ENCODE measurements around the gene CCDC71. TPM values are rescaled to one million over a fixed set of nuclear protein-coding genes. Genes with fewer than 3 reads are reported as not detected.

The CCDC71 gene
- total RNA-seq, 2 donors from 2014 or later = 16.7 to 25.2 TPM

DNA sequence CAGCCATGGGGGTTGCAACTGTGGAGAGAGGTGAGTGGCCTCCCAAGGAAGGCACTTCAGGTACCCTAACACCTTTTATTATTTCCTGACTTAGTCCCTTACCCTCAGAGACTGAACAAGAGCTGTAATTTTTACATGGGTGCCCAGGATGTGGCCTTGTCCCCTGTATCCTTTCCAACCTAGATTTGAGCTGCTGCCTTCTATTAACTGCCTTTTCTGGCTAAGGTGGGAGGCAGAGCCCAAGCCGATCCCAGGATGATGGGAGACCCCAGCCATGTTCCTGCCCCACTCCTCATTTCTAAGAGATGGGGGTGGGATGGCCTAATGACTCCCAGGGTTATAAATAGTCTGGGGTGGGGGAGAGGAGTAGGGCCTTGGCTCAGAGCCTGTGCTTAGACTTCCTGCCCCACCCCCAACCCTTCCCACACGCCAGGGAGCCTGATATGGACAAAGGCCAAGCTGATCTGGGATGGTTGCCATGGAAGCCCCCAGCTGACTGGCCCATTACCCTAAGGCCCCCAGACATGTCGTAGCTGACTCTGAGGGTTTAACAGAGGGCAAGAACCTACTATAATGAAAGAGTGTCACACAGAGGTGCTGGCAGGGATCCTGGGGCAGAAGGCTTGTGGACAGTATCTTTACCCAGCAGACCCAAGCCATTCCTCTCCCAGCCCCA, 7.1 kb upstream of the CCDC71 start:
- peaks cover 0 to 75% of the 10 kb centered on the region in 2 donors for H3K4me1 ChIP-seq
- H3K9me3 ChIP-seq = no peaks in the 10 kb centered on the region
- peak overlapping the region; percentile 87 to 93 for H3K27ac ChIP-seq
- DNase-seq (ENCODE audit: low spot score) = peak; percentile 67
- TF ChIP-seq, protein P1, sequence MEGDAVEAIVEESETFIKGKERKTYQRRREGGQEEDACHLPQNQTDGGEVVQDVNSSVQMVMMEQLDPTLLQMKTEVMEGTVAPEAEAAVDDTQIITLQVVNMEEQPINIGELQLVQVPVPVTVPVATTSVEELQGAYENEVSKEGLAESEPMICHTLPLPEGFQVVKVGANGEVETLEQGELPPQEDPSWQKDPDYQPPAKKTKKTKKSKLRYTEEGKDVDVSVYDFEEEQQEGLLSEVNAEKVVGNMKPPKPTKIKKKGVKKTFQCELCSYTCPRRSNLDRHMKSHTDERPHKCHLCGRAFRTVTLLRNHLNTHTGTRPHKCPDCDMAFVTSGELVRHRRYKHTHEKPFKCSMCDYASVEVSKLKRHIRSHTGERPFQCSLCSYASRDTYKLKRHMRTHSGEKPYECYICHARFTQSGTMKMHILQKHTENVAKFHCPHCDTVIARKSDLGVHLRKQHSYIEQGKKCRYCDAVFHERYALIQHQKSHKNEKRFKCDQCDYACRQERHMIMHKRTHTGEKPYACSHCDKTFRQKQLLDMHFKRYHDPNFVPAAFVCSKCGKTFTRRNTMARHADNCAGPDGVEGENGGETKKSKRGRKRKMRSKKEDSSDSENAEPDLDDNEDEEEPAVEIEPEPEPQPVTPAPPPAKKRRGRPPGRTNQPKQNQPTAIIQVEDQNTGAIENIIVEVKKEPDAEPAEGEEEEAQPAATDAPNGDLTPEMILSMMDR (IDR thresholded peaks at IDR 0.05) = no peak
- no peaks in the 10 kb centered on the region for H3K27me3 ChIP-seq
- peaks cover 24% of the 10 kb centered on the region for H3K36me3 ChIP-seq
- H3K4me3 ChIP-seq = peak overlapping the region; percentile 73 to 78

DNA sequence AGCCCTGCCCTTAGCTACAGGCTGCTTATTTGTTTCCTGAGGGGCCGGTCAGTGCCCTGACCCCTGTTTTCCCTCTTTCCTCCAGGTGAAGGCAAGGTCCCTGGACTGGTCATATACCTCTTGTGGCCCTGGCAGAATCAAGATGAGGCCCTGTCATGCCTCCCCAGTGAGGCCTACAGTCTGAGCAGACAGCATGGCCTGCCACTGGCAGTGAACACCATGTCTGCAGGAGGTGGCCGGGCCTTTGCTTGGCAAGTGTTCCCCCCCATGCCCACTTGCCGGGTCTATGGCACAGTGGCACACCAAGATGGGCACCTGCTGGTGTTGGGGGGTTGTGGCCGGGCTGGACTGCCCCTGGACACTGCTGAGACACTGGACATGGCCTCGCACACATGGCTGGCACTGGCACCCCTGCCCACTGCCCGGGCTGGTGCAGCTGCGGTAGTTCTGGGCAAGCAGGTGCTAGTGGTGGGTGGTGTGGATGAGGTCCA, 6.5 kb upstream of the CCDC71 start:
- Histone ChIP-seq H3K27me3 (no peaks in the 10 kb centered on the region), H3K4me3 (peak overlapping the region; percentile 73 to 78), H3K4me1 (peaks cover 0 to 69% of the 10 kb centered on the region in 2 donors), H3K27ac (peak overlapping the region; percentile 87 to 93), H3K36me3 (peaks cover 24% of the 10 kb centered on the region), H3K9me3 (no peaks in the 10 kb centered on the region)
- TF ChIP-seq, protein P1 (IDR thresholded peaks at IDR 0.05) = no peak
- DNase-seq (ENCODE audit: low spot score) = no peak

DNA sequence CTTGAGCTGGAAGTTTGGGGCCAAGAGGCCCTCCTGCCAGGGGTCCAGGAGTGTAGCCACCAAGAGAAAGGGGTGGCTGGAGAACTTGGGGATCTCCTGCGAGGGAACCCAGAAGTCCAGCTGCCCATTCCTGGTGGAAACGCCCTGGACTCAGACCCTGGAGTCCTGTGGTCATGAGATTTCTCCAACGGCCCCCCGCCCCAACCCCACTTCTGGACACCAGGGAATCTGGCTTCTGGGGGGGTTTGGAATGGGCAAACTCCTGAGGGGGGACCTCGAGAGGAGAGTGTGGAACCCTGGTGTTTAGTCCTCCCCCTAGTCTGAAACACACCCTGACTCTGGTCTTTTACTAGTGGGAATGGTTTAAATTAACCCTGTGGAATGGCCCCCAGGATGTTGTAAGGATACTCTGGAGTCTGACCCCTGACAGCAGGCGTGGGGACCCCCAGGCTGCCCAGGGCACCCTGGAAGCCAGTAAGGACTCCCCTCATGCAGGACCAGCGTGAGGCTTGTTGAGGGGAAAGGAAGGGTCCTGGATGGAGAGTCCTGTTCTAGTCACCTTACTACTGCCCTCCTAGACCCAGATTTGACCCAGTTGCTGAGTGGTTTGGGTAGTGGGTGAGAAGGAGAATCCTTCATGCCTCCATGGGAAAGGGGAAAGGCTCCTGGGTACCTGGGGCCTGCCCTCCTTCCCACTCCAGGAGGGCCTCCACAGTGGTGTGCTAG, 5.8 kb upstream of the CCDC71 start:
- Histone ChIP-seq H3K4me1 (peaks cover 0 to 62% of the 10 kb centered on the region in 2 donors), H3K9me3 (no peaks in the 10 kb centered on the region), H3K27ac (peak overlapping the region; percentile 87 to 93), H3K36me3 (peaks cover 24% of the 10 kb centered on the region), H3K4me3 (peak overlapping the region; percentile 73 to 78), H3K27me3 (no peaks in the 10 kb centered on the region)
- TF ChIP-seq, protein P1 (IDR thresholded peaks at IDR 0.05) = no peak
- peak; percentile 59 for DNase-seq (ENCODE audit: low spot score)

DNA sequence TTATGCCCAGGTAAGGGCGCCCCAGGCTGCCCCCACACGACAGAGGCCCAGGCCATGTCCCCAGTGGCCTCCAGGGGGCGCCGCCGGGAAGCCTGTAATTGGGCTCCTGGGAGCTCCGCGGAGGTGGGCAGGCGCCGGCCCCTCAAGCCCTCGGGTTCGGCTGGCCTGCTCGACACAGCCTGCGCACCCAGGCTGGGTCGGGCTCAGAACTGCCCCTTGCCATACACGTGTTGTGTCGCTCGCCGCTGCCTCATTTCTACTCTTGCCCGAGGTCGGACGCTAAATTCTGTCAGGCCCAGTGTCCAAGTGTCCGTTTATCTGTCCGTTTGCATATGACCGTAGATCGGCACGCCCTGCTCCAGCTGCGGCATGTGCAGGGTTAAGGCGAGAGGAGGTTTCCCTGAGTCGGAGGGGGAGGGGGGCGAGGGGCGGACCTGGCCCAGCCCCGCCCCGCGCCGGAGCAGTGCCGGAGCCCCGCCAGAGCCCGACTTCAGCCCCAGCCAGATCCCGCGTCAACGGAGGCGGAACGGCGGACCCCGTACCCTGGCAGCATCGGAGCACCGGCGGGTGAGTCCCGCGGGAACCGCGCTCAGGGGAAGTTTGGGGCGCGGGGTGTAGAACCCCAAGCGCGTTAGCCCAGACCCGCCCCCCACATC, 5.1 kb upstream of the CCDC71 start, which contains the start of gene KLHDC8B:
Gene KLHDC8B (plus strand): TSS at position 480 of the 656 bp plus-strand sequence. CDS start 1,172 bp downstream, outside the sequence.
- H3K9me3 ChIP-seq = no peaks in the 10 kb centered on the region
- peaks cover 21% of the 10 kb centered on the region for H3K36me3 ChIP-seq
- H3K27me3 ChIP-seq = no peaks in the 10 kb centered on the region
- peaks cover 0 to 62% of the 10 kb centered on the region in 2 donors for H3K4me1 ChIP-seq
- TF ChIP-seq, protein P1 (IDR thresholded peaks at IDR 0.05) = peak; percentile 90 to 99
- peak within 1 kb of the TSS; percentile 87 to 93 for H3K27ac ChIP-seq
- peak within 1 kb of the TSS; percentile 73 to 78 for H3K4me3 ChIP-seq
- peak; percentile 88 for DNase-seq (ENCODE audit: low spot score)

DNA sequence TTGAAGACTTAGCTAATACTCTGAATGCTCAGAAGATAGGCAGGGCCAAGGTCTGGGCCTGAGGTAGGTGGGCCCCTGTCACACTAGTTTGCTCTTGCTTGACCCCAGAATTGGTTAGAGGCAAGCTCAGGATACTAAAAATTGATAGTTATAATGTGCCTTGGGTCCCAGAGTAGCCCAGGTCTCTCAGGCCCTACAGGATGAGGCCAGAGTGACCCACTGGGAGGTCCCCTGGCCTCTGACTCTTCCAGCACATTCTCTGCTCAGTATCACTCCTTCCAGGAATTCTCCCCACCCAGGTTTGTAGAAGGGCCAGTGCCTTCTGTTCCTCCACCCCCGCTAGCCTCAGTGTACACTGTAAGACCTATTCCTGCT, 4.6 kb upstream of the CCDC71 start:
- DNase-seq (ENCODE audit: low spot score) = no peak
- H3K4me1 ChIP-seq = peaks cover 0 to 58% of the 10 kb centered on the region in 2 donors

More for the DNA sequence above, 4.6 kb upstream of the CCDC71 start:
- Histone ChIP-seq H3K27ac (peak overlapping the region; percentile 87 to 93), H3K36me3 (peaks cover 16% of the 10 kb centered on the region), H3K9me3 (no peaks in the 10 kb centered on the region), H3K4me3 (peak overlapping the region; percentile 73 to 78), H3K27me3 (no peaks in the 10 kb centered on the region)
- TF ChIP-seq, protein P1 (IDR thresholded peaks at IDR 0.05) = no peak

Data from right atrium auricular region (tissue), 2 donors.